ENCODE measurements around the gene DYNC2H1.

DNA sequence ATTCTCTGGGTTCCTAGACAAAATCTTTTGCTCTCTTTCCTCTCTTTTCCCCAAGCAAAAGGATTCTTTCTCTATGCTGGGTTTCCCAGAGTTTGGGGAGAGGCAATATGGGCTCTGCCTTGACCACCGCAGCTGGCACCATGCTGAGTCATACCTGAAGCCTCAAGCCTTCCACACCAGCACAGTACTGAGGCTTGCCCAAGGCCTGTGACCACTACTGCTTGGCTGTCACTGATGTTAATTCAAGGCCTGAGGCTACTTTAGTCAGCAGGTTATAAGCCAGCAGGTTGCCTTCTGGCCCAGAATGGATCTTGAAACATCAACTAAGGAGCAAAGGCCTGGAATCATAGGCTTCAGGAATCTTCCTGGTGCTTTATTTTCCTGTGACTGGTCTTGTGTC, 185.3 kb downstream of the DYNC2H1 start:
- TF ChIP-seq, protein P1, sequence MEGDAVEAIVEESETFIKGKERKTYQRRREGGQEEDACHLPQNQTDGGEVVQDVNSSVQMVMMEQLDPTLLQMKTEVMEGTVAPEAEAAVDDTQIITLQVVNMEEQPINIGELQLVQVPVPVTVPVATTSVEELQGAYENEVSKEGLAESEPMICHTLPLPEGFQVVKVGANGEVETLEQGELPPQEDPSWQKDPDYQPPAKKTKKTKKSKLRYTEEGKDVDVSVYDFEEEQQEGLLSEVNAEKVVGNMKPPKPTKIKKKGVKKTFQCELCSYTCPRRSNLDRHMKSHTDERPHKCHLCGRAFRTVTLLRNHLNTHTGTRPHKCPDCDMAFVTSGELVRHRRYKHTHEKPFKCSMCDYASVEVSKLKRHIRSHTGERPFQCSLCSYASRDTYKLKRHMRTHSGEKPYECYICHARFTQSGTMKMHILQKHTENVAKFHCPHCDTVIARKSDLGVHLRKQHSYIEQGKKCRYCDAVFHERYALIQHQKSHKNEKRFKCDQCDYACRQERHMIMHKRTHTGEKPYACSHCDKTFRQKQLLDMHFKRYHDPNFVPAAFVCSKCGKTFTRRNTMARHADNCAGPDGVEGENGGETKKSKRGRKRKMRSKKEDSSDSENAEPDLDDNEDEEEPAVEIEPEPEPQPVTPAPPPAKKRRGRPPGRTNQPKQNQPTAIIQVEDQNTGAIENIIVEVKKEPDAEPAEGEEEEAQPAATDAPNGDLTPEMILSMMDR (conservative IDR thresholded peaks at IDR 0.05; ENCODE audit: low read depth, low read length), result no peak
- no peak for TF ChIP-seq EZH2 (IDR thresholded peaks at IDR 0.05; ENCODE audit: low read length, unreplicated experiment)

All from PC-3 (cell line).